Stimulated activated CD8-positive, alpha-beta memory T cell treated with anti-CD3 and anti-CD28 coated beads, Interleukin-12 subunit alpha, Interleukin-12 subunit beta, amount 100 ng/mL, for 4 hours (primary cell): Measurements from ENCODE around the gene UNG.

Experiments
- DNase-seq: peaks from one replicate; pipeline ENCODE4 v3.0.0-alpha.2; 2020; ENCODE audit warnings: low read depth

The UNG gene

GRCh38 chr12:109089683-109090082, 7.7 kb upstream of the UNG start:
- no peak for DNase-seq

- DNase-seq, result no peak
These were observed 4.8 kb upstream of the UNG start for GRCh38 chr12:109092497-109093021.

DNA sequence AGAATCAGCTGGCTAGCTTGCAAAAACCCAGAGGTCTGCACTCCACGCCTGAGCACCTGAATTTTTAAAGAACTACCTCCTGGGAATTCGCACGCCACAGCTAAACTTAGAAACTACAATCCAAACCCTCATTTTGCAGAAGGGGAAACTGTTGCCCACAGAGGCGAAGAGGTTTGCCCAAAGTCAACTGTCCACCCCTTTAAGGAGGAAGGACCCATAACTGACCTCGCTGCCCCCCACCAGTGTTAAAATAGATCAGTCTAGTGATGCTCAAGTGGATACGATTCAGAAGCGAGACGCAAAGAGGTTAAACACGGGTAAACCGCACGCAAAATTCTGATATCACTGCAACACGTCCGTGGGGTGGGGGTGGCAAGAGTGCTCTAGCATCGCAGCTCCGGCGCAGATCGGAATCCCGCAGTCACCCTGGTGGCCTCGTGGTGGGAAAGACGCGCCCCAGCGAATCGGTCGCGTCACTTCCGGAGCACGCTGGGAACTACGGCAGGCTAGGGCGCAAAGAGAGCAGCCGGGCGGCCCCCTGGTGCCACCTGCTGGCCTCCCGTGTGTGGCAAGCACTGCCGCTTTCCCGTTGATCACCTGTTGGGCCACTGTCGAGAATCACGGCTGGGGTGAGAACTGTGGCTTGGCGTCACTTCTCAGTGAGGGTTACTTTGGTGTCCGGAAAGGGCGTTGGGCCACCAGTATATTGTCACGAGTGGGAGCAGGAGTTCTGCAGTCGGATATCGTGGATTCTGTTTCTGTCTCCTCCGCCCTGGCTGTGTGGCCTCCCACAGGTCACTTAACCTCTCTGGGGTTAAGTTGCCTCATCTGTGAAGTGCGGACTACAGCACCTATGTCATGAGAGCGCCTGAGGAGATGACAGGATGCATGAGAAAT, 4.1 kb upstream of the UNG start, which contains the start of gene ALKBH2:
TSS of gene ALKBH2 (minus strand) at position 451 of the 897 bp plus-strand sequence. CDS start 686 bp downstream, outside the sequence.
- peak; percentile 91 for DNase-seq

DNA sequence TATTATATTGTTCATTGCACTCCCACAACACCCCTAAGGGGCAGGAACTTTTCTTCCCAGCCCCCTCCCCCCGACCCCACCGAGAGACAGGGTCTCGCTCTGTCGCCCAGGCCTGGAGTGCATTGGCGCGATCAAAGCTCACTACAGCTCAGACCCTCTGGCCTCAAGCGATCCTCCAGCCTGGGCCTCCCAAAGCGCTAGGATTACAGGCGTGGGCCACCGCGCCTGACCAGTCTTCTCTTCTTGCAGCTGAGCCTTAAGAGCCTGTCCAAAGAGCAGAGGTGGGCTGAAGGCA, 310 bp upstream of the UNG start:
- no peak for DNase-seq

- DNase-seq, result no peak
These were observed 797 bp downstream of the UNG start for GRCh38 chr12:109098183-109098604.

DNA sequence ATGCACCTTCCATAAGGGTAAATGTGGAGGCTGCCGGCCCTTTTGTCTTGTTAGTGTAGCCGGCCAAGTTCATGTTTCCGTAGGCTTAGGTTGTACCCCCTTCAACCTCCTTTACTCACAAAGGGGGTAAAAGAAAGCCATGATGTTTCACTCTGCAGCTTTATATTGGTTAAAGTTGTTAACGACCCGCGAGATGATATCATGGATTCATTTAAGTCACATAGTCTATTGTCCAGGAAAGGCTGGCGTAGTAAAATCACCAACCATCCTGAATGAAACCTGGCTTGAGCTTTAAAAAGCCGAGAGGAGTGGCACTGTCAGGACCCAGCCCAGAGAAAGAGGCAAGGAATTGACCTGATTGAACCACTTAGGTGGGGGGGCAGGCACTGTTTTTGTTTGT, 1.3 kb downstream of the UNG start:
- no peak for DNase-seq

DNA sequence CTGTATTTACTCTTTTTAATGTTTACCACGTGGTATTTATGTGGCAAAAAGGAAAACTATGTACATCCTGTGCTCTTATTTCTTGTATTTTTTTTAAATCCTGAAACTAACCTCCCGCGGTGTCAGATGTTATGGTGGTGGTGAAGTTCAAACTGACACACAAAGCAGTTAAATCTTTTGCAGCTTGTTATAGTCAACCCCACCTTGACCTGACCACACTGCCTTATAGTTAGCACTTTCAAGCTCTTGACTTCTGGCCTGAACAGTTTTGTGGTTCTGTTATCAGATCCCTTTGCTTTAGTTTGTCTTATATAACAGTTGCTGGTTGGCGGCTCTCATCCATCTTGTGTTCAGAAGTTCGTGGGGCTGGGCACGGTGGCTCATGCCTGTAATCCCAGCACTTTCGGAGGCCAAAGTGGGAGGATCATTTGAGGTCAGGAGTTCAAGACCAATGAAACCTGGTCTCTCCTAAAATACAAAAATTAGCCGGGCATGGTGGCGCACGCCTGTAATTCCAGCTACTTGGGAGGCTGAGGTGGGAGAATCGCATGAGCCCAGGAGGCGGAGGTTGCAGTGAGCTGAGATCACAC, 2.1 kb downstream of the UNG start:
- DNase-seq, result no peak

- no peak for DNase-seq
These were observed 3.3 kb downstream of the UNG start for GRCh38 chr12:109100741-109101140.

DNA sequence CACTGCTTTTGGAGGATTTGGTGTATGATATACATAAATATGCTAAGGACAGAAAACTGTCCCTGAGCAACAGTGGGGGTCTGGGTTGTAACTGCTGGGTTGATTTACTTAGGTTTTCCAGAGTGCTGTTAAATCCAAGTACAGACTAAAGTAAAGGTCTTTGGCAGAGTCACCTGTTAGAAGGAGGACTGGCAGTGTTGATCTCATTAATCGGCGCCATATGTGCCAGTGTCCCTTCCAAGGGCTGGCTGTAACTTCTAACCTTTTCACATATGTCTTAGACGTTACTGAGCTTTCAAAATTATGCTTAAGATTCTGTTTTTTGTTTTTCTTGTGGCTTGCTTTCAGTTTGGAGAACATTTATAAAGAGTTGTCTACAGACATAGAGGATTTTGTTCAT, 5.1 kb downstream of the UNG start:
- DNase-seq, result no peak

- DNase-seq, result no peak
These were observed 7.8 kb downstream of the UNG start for GRCh38 chr12:109105176-109105575.

GRCh38 chr12:109109746-109110350, 12.5 kb downstream of the UNG start:
- DNase-seq, result no peak

GRCh38 chr12:109110988-109111495, 13.6 kb downstream of the UNG start:
- DNase-seq, result peak; percentile 12

GRCh38 chr12:109112720-109113465, 15.5 kb downstream of the UNG start:
- DNase-seq, result no peak

- DNase-seq, result no peak
These were observed 16.4 kb downstream of the UNG start for GRCh38 chr12:109113661-109114321.

- no peak for DNase-seq
These were observed 17.2 kb downstream of the UNG start for GRCh38 chr12:109114644-109115043.

- no peak for DNase-seq
These were observed 18.0 kb downstream of the UNG start for GRCh38 chr12:109115404-109115757.

DNA sequence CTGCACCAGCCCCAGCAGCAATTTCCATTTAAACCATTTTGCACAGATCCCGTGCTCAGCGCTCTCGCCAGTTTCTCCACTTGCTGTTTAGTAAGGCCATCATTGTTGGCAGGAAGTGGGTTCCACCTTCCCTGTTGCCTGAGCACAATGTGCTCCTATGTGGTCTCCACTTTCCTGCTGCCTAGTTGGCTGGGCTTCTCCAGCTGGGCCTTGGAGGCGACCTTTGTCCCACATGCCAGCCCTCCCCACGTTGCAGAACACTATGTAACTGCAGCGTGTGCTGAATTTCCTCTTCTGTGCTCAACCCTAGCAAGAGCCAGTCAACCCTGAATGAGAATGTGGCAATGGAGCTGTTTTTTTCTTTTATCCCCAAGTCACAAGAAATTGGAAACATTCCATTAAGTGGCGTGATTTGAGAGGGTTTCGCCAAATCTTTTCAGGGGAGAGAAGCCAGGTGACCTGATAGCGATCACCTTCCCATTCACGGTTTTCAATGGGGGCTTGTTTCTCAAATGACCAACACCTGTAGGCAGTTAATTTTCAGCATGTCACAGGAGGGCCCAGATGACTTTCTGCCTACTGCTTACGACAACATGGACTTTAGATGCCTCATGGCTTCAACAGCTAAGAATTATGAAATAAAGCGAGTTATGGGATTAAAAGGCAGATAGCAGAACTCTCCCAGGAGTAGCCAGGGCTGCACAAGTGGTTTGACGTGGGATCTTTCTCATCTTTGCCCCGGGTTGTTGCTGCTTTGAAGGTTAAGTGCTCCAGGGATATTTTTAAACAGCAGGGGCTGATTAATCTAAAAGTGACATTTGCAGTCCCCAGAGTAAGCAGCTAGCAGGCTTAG, 18.6 kb downstream of the UNG start, which contains the start of gene ACACB:
TSS of gene ACACB (plus strand) at position 830 of the 853 bp plus-strand sequence. CDS start 22,819 bp downstream, outside the sequence.
- no peak for DNase-seq

- DNase-seq, result no peak
These were observed 19.2 kb downstream of the UNG start for GRCh38 chr12:109116611-109116949.

GRCh38 chr12:109120095-109120494, 22.7 kb downstream of the UNG start:
- DNase-seq, result no peak

GRCh38 chr12:109120557-109120956, 23.2 kb downstream of the UNG start:
- no peak for DNase-seq
